Fibroblast of lung (primary cell): ENCODE data around the gene IL3. TPM values are rescaled to one million over a fixed set of nuclear protein-coding genes. Genes with fewer than 3 reads are reported as not detected.

Source experiments
- DNase-seq, 2 donors: peaks; one replicate each; pipeline versions ENCODE4 v3.0.0 to v3.0.0-alpha.2; 2010; ENCODE audit warnings: low read depth in 2 of 2
- H2AFZ ChIP-seq: 2 replicates; pipeline ENCODE4 v1.5.1; 2012; ENCODE audit warnings: low read length, control low read depth, inconsistent platforms
- H3K27ac ChIP-seq: 2 replicates; pipeline ENCODE4 v1.5.1; 2011; ENCODE audit warnings: low read length, control low read depth; ENCODE audit not compliant: insufficient read depth
- H3K27me3 ChIP-seq: 2 replicates; pipeline ENCODE4 v1.5.1; 2011; ENCODE audit warnings: mild to moderate bottlenecking, low read length; ENCODE audit not compliant: control insufficient read depth, insufficient read depth
- H3K36me3 ChIP-seq: 2 replicates; pipeline ENCODE4 v1.5.1; 2011; ENCODE audit warnings: low read length; ENCODE audit not compliant: control insufficient read depth, insufficient read depth
- H3K4me1 ChIP-seq: 2 replicates; pipeline ENCODE4 v1.5.1; 2011; ENCODE audit warnings: low read length; ENCODE audit not compliant: control insufficient read depth, insufficient read depth; ENCODE audit errors: extremely low read depth
- H3K4me2 ChIP-seq: 2 replicates; pipeline ENCODE4 v1.5.1; 2011; ENCODE audit warnings: low read length, control low read depth; ENCODE audit not compliant: insufficient read depth; ENCODE audit errors: extremely low read depth
- H3K4me3 ChIP-seq, 4 experiments: fragments of 200-600 bp in 1 of 4; sonication (generic) in 1 of 4; replicated peaks in 1 of 4; 2 replicates each; pipeline ENCODE4 v1.5.1; 2011 to 2016; ENCODE audit warnings: low read length in 4 of 4, low read depth in 3 of 4, mild to moderate bottlenecking in 3 of 4, control low read depth in 2 of 4, inconsistent platforms in 1 of 4, mixed read lengths in 1 of 4; ENCODE audit not compliant: insufficient read depth in 1 of 4; ENCODE audit errors: control extremely low read depth in 1 of 4
- H3K79me2 ChIP-seq: 2 replicates; pipeline ENCODE4 v1.5.1; 2012; ENCODE audit warnings: mild to moderate bottlenecking, low read length, inconsistent platforms; ENCODE audit not compliant: control insufficient read depth, insufficient read depth
- H3K9ac ChIP-seq: 2 replicates; pipeline ENCODE4 v1.5.1; 2011; ENCODE audit warnings: mild to moderate bottlenecking, low read length, control low read depth; ENCODE audit not compliant: insufficient read depth
- H3K9me3 ChIP-seq: 2 replicates; pipeline ENCODE4 v1.5.1; 2012; ENCODE audit warnings: low read depth, low read length; ENCODE audit not compliant: control insufficient read depth, insufficient read depth
- H4K20me1 ChIP-seq: 2 replicates; pipeline ENCODE4 v1.5.1; 2011; ENCODE audit warnings: low read length; ENCODE audit not compliant: control insufficient read depth, insufficient read depth; ENCODE audit errors: extremely low read depth
- EZH2 ChIP-seq: IDR thresholded peaks from 2 replicates; pipeline ENCODE4 v1.5.1; 2012; ENCODE audit warnings: low read length, control low read depth, mild to moderate bottlenecking; ENCODE audit errors: missing control alignments
- polyA plus RNA-seq, 2 donors: library from polyadenylated mRNA; depleted of rRNA in 1 of 2; stranded (reverse) in 1 of 2; unstranded in 1 of 2; fragments of >200 nt; gene quantifications; 2 replicates each; pipeline ENCODE4 v1.2.1, GENCODE V29; 2011 to 2012; ENCODE audit warnings: missing spikeins in 1 of 2
- total RNA-seq: library from RNA; depleted of rRNA; stranded (reverse); fragments of >200 nt; gene quantifications from 2 replicates; pipeline ENCODE4 v1.2.1, GENCODE V29; 2014
- TF ChIP-seq, protein P1 (sequence below), 2 donors: IDR thresholded peaks in 1 of 2; conservative IDR thresholded peaks in 1 of 2; 1 replicate in 1 of 2; 2 replicates in 1 of 2; pipeline ENCODE4 v1.5.1; 2011 to 2012; ENCODE audit warnings: low read length in 2 of 2, control low read depth in 1 of 2, inconsistent platforms in 1 of 2, low read depth in 1 of 2, mild to moderate bottlenecking in 1 of 2

IL3 gene
- total and polyA plus RNA-seq, 2 donors (not counting 1 experiment from before 2014, with no cell fraction given): not detected

DNA sequence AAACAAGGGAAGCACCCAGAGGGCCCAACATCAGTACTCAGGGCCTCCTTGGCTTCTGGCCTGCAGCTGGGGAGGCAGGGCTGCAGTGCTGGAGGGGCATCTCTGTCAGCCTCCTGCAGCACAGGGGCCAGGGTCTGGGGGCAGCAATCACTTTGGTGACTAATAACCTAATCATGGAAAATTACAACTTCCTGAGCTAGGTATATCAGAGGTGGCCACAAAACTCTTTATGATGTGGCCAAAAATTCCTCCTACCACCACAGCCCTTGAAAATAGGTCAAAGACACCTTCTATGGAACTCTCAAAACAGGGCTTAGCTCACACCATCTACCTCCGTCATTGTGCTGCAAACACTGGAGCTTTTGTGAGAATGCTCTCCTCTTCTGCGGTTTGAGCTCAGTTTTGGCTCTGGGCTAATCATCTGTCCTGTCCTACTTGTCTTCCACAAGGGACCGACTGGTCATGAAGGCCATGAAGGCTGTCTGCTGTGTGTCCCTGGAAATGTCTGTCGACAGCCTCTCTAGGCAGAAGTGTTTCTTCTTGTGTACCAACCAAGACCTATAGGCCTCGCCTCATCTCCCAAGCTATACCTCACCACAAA, 41.7 kb downstream of the IL3 start:
- Histone ChIP-seq H3K4me2 (no peak overlapping the region), H3K4me1 (peaks cover 23% of the 10 kb centered on the region), H3K9me3 (no peaks in the 10 kb centered on the region), H3K79me2 (no peaks in the 10 kb centered on the region), H3K36me3 (no peaks in the 10 kb centered on the region), H2AFZ (no peak overlapping the region), H3K9ac (no peak overlapping the region), H3K27ac (peak overlapping the region; percentile 98), H3K27me3 (no peaks in the 10 kb centered on the region), H4K20me1 (no peaks in the 10 kb centered on the region), H3K4me3 (no peak overlapping the region)
- no peak for TF ChIP-seq EZH2
- TF ChIP-seq, protein P1, sequence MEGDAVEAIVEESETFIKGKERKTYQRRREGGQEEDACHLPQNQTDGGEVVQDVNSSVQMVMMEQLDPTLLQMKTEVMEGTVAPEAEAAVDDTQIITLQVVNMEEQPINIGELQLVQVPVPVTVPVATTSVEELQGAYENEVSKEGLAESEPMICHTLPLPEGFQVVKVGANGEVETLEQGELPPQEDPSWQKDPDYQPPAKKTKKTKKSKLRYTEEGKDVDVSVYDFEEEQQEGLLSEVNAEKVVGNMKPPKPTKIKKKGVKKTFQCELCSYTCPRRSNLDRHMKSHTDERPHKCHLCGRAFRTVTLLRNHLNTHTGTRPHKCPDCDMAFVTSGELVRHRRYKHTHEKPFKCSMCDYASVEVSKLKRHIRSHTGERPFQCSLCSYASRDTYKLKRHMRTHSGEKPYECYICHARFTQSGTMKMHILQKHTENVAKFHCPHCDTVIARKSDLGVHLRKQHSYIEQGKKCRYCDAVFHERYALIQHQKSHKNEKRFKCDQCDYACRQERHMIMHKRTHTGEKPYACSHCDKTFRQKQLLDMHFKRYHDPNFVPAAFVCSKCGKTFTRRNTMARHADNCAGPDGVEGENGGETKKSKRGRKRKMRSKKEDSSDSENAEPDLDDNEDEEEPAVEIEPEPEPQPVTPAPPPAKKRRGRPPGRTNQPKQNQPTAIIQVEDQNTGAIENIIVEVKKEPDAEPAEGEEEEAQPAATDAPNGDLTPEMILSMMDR (conservative IDR thresholded peaks at IDR 0.05 in 1 of 2, IDR thresholded peaks at IDR 0.05 in 1 of 2; ENCODE audit: low read depth in 1 of 2, low read length in 2 of 2): no peak
- DNase-seq: peak in 1 of 2 donors; percentile 79

DNA sequence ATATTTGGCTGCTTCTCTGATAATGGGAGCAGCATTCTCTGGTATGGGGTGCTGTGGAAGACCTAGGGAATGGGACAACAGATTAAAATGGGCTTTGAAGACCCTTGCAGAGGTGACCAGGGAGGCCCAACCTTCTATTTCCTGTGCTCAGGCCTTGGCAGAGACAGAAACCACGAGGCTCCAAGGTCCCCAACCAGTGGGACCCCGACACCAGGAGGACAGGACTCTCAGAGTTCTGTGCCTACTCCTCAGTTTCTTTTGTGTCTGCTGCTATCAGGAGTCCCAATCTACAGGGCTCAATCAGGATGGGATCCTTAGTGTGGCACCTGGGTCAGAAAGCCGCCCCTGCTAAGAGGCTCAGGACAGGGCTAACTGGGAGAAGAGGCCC, 42.5 kb downstream of the IL3 start:
- no peaks in the 10 kb centered on the region for H3K36me3 ChIP-seq
- H3K9ac ChIP-seq: peak overlapping the region; percentile 35
- no peaks in the 10 kb centered on the region for H3K27me3 ChIP-seq
- no peak overlapping the region for H2AFZ ChIP-seq
- H3K4me2 ChIP-seq: no peak overlapping the region
- H3K4me3 ChIP-seq: no peak overlapping the region
- TF ChIP-seq, protein P1 (conservative IDR thresholded peaks at IDR 0.05 in 1 of 2, IDR thresholded peaks at IDR 0.05 in 1 of 2; ENCODE audit: low read depth in 1 of 2, low read length in 2 of 2): no peak
- TF ChIP-seq EZH2: no peak
- no peaks in the 10 kb centered on the region for H3K79me2 ChIP-seq
- H3K4me1 ChIP-seq: peaks cover 23% of the 10 kb centered on the region
- H3K27ac ChIP-seq: peak overlapping the region; percentile 98
- H3K9me3 ChIP-seq: no peaks in the 10 kb centered on the region
- H4K20me1 ChIP-seq: no peaks in the 10 kb centered on the region
- DNase-seq: no peak

DNA sequence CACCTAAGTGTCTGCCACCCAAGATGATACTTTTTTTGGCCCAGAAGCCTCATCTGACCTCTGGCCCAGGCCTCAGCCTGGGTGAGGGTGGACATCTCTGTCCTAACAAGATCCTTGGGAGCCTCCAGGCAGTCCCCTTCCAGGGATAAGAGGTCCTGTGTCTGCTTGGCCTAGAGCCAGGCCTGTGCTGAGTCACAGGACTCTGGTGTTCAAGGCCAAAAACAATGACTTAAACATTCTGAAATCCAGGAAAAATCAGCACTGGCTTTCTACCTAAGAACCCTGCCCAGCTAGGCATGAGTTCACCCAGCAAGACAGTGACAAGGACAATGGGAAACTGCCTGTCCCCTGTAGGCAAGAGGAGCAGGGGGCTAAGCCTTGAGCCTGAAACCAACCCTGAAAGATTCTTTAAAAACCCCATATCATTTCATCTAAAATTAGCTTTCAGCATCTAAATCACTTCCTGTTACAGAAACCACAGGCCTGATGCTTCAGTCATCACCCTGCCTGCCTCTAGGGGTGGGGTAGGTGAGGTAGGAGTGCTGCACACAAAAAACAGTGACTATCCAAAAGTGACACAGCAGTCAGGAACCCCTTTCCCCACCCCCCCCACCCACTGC, 43.0 kb downstream of the IL3 start:
- DNase-seq: peak; percentile 93 to 95
- H3K4me2 ChIP-seq: peak overlapping the region; percentile 82
- H3K79me2 ChIP-seq: no peaks in the 10 kb centered on the region
- no peaks in the 10 kb centered on the region for H4K20me1 ChIP-seq
- peaks cover 23% of the 10 kb centered on the region for H3K4me1 ChIP-seq
- no peaks in the 10 kb centered on the region for H3K36me3 ChIP-seq
- peak overlapping the region; percentile 62 for H3K9ac ChIP-seq
- peak overlapping the region; percentile 95 for H2AFZ ChIP-seq
- H3K27ac ChIP-seq: peak overlapping the region; percentile 98
- no peaks in the 10 kb centered on the region for H3K9me3 ChIP-seq
- H3K4me3 ChIP-seq: no peak overlapping the region
- no peaks in the 10 kb centered on the region for H3K27me3 ChIP-seq
- TF ChIP-seq, protein P1 (conservative IDR thresholded peaks at IDR 0.05 in 1 of 2, IDR thresholded peaks at IDR 0.05 in 1 of 2; ENCODE audit: low read depth in 1 of 2, low read length in 2 of 2): peak in 1 of 2 donors; percentile 7
- no peak for TF ChIP-seq EZH2
